HepG2 (cell line): ENCODE data around the gene FBXO24. TPM values are rescaled to one million over a fixed set of nuclear protein-coding genes. Genes with fewer than 3 reads are reported as not detected.

Experiments
- AGO2 ChIP-seq: fragments of 200-400 bp; formaldehyde crosslinking; optimal IDR thresholded peaks from 2 replicates; pipeline ENCODE3; 2017; ENCODE audit warnings: mild to moderate bottlenecking, low read depth, low read length, moderate library complexity
- HNF1A ChIP-seq, 2 experiments: sonication (generic) in 1 of 2; formaldehyde crosslinking in 1 of 2; IDR thresholded peaks; 2 replicates each; pipeline versions ENCODE4 v1.4.0 to v1.6.1; 2016 to 2020; ENCODE audit warnings: borderline replicate concordance in 1 of 2, low read depth in 1 of 2, mild to moderate bottlenecking in 1 of 2, missing genetic modification reagents in 1 of 2
- MYPOP ChIP-seq: sonication (generic); formaldehyde crosslinking; IDR thresholded peaks from 2 replicates; pipeline ENCODE4 v1.8.1; 2023; ENCODE audit warnings: mild to moderate bottlenecking, moderate library complexity, missing genetic modification reagents
- PHB2 ChIP-seq: fragments of 450-650 bp; IDR thresholded peaks from 2 replicates; pipeline ENCODE4 v1.6.1; 2018; ENCODE audit not compliant: partially characterized antibody
- RNF219 ChIP-seq: sonication (generic); formaldehyde crosslinking; IDR thresholded peaks from 2 replicates; pipeline ENCODE4 v1.5.0; 2020; ENCODE audit warnings: mild to moderate bottlenecking, missing genetic modification reagents
- SNAPC4 ChIP-seq: sonication (generic); formaldehyde crosslinking; IDR thresholded peaks from 2 replicates; pipeline ENCODE4 v1.4.0; 2020; ENCODE audit warnings: mild to moderate bottlenecking, missing genetic modification reagents
- ZNF484 ChIP-seq: sonication (generic); formaldehyde crosslinking; IDR thresholded peaks from 2 replicates; pipeline ENCODE4 v1.5.1; 2020; ENCODE audit warnings: mild to moderate bottlenecking, low read depth, missing genetic modification reagents, borderline replicate concordance
- ZNF501 ChIP-seq: sonication (generic); formaldehyde crosslinking; IDR thresholded peaks from 2 replicates; pipeline ENCODE4 v1.5.1; 2020; ENCODE audit warnings: mild to moderate bottlenecking, moderate library complexity, missing genetic modification reagents
- ZNF710 ChIP-seq: sonication (generic); formaldehyde crosslinking; IDR thresholded peaks from 2 replicates; pipeline ENCODE4 v1.5.0; 2020; ENCODE audit warnings: mild to moderate bottlenecking, missing genetic modification reagents, borderline replicate concordance
- ZNF761 ChIP-seq: sonication (generic); formaldehyde crosslinking; conservative IDR thresholded peaks from 2 replicates; pipeline ENCODE4 v1.4.0; 2020; ENCODE audit warnings: mild to moderate bottlenecking, missing genetic modification reagents
- ZNF782 ChIP-seq: sonication (generic); formaldehyde crosslinking; IDR thresholded peaks from 2 replicates; pipeline ENCODE4 v1.4.0; 2020; ENCODE audit warnings: missing genetic modification reagents, mild to moderate bottlenecking, borderline replicate concordance
- polyA plus RNA-seq, 8 experiments: library from polyadenylated mRNA; depleted of rRNA in 3 of 8; stranded (reverse) in 7 of 8; unstranded in 1 of 8; fragments of >200 nt; fragmentation: Illumina TruSeq in 4 of 8; extraction: Trizol in 4 of 8; gene quantifications; 2 replicates each; pipeline versions ENCODE4 v1.2.1 to v1.2.3, GENCODE V29; 2011 to 2016; ENCODE audit warnings: low read depth in 4 of 8, missing spikeins in 1 of 8, mixed read lengths in 1 of 8; ENCODE audit not compliant: insufficient read depth in 1 of 8
- total RNA-seq, 5 experiments: library from RNA; depleted of rRNA; stranded (reverse); fragments of >200 nt; fragmentation: Illumina TruSeq; extraction: Trizol; gene quantifications; 2 replicates each; pipeline ENCODE4 v1.2.3, GENCODE V29; 2016; ENCODE audit warnings: low read depth in 1 of 5

FBXO24 gene
- total and polyA plus RNA-seq, 2 of the 13 experiments (the other 11 are each of a cell fraction or from before 2014, with no cell fraction given) = 0.20 to 0.55 TPM

GRCh38 chr7:100585511-100586265 lies 440 bp upstream of the FBXO24 start, which contains the start of gene LRCH4 (continued):
- TF ChIP-seq ZNF710 (no peak), ZNF501 (CRISPR knock-in tag) (peak; percentile 81; the same call in 1 of the 2 replicates), HNF1A (IDR thresholded peaks at IDR 0.05; ENCODE audit: low read depth) (no peak), HNF1A (CRISPR knock-in tag; IDR thresholded peaks at IDR 0.05; ENCODE audit: borderline replicate concordance) (peak; percentile 69; the same call in 1 of the 2 replicates), ZNF782 (CRISPR knock-in tag) (peak; percentile 62; the same call in 1 of the 2 replicates), ZNF484 (CRISPR knock-in tag) (no peak), MYPOP (CRISPR knock-in tag) (no peak; the same call in 1 of the 2 replicates), RNF219 (no peak), PHB2 (no peak), ZNF761 (peak; percentile 45; the same call in 1 of the 2 replicates), AGO2 (peak; percentile 60), SNAPC4 (peak; percentile 99)
